HL-60 (cell line): ENCODE results near the gene MRPS12.

Experiments used
- DNase-seq, 2 experiments: peaks; one replicate each; pipeline ENCODE4 v3.0.0-alpha.2; 2010 to 2020; ENCODE audit warnings: low read depth in 1 of 2, low spot score in 1 of 2
- H3K27ac ChIP-seq: fragments of 250-450 bp; sonication (Bioruptor Pico); replicated peaks from 2 replicates; pipeline ENCODE4 v1.5.1; 2020; ENCODE audit warnings: mild to moderate bottlenecking, moderate library complexity
- H3K27me3 ChIP-seq: fragments of 250-450 bp; sonication (Bioruptor Pico); 2 replicates; pipeline ENCODE4 v1.5.1; 2021; ENCODE audit warnings: mild to moderate bottlenecking, moderate library complexity; ENCODE audit not compliant: insufficient read depth, poor library complexity, severe bottlenecking
- H3K4me3 ChIP-seq: replicated peaks from 2 replicates; pipeline ENCODE4 v1.5.1; 2011; ENCODE audit warnings: mild to moderate bottlenecking, control low read depth, low read length; ENCODE audit not compliant: insufficient read depth
- CTCF ChIP-seq: IDR thresholded peaks from one replicate; pipeline ENCODE4 v1.5.1; 2011; ENCODE audit warnings: low read length, control low read depth, inconsistent platforms; ENCODE audit not compliant: insufficient read depth
- GABPA ChIP-seq: IDR thresholded peaks from 2 replicates; pipeline ENCODE4 v1.6.1; 2012; ENCODE audit warnings: low read depth
- POLR2AphosphoS5 ChIP-seq: IDR thresholded peaks from 2 replicates; pipeline ENCODE4 v1.6.1; 2012; ENCODE audit warnings: low read depth
- REST ChIP-seq: IDR thresholded peaks from 2 replicates; pipeline ENCODE4 v1.6.1; 2012; ENCODE audit warnings: low read depth; ENCODE audit not compliant: insufficient replicate concordance
- SPI1 ChIP-seq: IDR thresholded peaks from 2 replicates; pipeline ENCODE4 v1.6.1; 2012; ENCODE audit warnings: low read depth, mild to moderate bottlenecking, borderline replicate concordance

Gene MRPS12

GRCh38 chr19:38915329-38916321, 15.1 kb upstream of the MRPS12 start:
- no peaks in the 10 kb centered on the region for H3K27me3 ChIP-seq
- no peak for DNase-seq
- no peak overlapping the region for H3K27ac ChIP-seq
- TF ChIP-seq REST = no peak
- TF ChIP-seq GABPA = no peak
- no peak for TF ChIP-seq SPI1
- no peak for TF ChIP-seq POLR2AphosphoS5
- no peak for TF ChIP-seq CTCF
- no peak overlapping the region for H3K4me3 ChIP-seq

- no peak for DNase-seq
- TF ChIP-seq CTCF (no peak), REST (no peak), SPI1 (no peak), GABPA (no peak), POLR2AphosphoS5 (no peak)
- no peak overlapping the region for H3K27ac ChIP-seq
- no peaks in the 10 kb centered on the region for H3K27me3 ChIP-seq
- no peak overlapping the region for H3K4me3 ChIP-seq
These were observed 13.2 kb upstream of the MRPS12 start for GRCh38 chr19:38917516-38917915.

GRCh38 chr19:38917921-38918491, 12.7 kb upstream of the MRPS12 start:
- peak in 1 of 2 experiments; percentile 7 for DNase-seq
- Histone ChIP-seq H3K27ac (no peak overlapping the region), H3K27me3 (no peaks in the 10 kb centered on the region), H3K4me3 (no peak overlapping the region)
- TF ChIP-seq SPI1 = no peak
- TF ChIP-seq POLR2AphosphoS5 = no peak
- no peak for TF ChIP-seq GABPA
- no peak for TF ChIP-seq CTCF
- no peak for TF ChIP-seq REST
